ENCODE measurements around the gene ECE1. TPM values are rescaled to one million over a fixed set of nuclear protein-coding genes. Genes with fewer than 3 reads are reported as not detected.

Gene ECE1
- total and polyA plus RNA-seq, 9 of the 15 experiments (the other 6 are each of a cell fraction or from before 2014, with no cell fraction given): 0.56 to 34.8 (median 11.0) TPM

- TF ChIP-seq ADNP (tag; IDR thresholded peaks at IDR 0.05): 0 out of 2 replicates have a peak, but pooled peaks have one; percentile 34
- no peak for TF ChIP-seq ZNF224 (CRISPR knock-in tag; IDR thresholded peaks at IDR 0.05)
- no peak for TF ChIP-seq RFX1 (IDR thresholded peaks at IDR 0.05)
- TF ChIP-seq TFE3 (CRISPR knock-in tag; IDR thresholded peaks at IDR 0.05): no peak
- no peak for TF ChIP-seq WHSC1 (IDR thresholded peaks at IDR 0.05; ENCODE audit: low read length)
- no peak for TF ChIP-seq STAT5A (IDR thresholded peaks at IDR 0.05; ENCODE audit: borderline replicate concordance, low read length)
- TF ChIP-seq, protein P1, sequence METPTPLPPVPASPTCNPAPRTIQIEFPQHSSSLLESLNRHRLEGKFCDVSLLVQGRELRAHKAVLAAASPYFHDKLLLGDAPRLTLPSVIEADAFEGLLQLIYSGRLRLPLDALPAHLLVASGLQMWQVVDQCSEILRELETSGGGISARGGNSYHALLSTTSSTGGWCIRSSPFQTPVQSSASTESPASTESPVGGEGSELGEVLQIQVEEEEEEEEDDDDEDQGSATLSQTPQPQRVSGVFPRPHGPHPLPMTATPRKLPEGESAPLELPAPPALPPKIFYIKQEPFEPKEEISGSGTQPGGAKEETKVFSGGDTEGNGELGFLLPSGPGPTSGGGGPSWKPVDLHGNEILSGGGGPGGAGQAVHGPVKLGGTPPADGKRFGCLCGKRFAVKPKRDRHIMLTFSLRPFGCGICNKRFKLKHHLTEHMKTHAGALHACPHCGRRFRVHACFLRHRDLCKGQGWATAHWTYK (CRISPR knock-in tag; IDR thresholded peaks at IDR 0.05): no peak
- TF ChIP-seq ZNF184 (CRISPR knock-in tag; IDR thresholded peaks at IDR 0.05): no peak
- TF ChIP-seq U2AF2 (optimal IDR thresholded peaks at IDR 0.05; ENCODE audit: low read depth, low read length): no peak
- TF ChIP-seq SRSF7 (optimal IDR thresholded peaks at IDR 0.05; ENCODE audit: low read depth, low read length): no peak
- peak; percentile 82 for TF ChIP-seq BCOR (IDR thresholded peaks at IDR 0.05)
- TF ChIP-seq BMI1 (IDR thresholded peaks at IDR 0.05; ENCODE audit: low read length): no peak
- no peak for TF ChIP-seq SRSF1 (IDR thresholded peaks at IDR 0.05; ENCODE audit: low read depth, low read length)
- TF ChIP-seq ZNF589 (CRISPR knock-in tag; IDR thresholded peaks at IDR 0.05; ENCODE audit: low read depth): no peak
- TF ChIP-seq RFX5 (IDR thresholded peaks at IDR 0.05; ENCODE audit: low read depth, low read length): no peak
- peak; percentile 66 for TF ChIP-seq ZFP36 (IDR thresholded peaks at IDR 0.05; ENCODE audit: low read depth, low read length, partially characterized antibody)
- TF ChIP-seq DMBX1 (CRISPR knock-in tag; IDR thresholded peaks at IDR 0.05; ENCODE audit: borderline replicate concordance): no peak
- TF ChIP-seq HDAC8 (tag; IDR thresholded peaks at IDR 0.05): no peak
- no peak for TF ChIP-seq MAFG (tag; conservative IDR thresholded peaks at IDR 0.05)
- TF ChIP-seq, protein P2, sequence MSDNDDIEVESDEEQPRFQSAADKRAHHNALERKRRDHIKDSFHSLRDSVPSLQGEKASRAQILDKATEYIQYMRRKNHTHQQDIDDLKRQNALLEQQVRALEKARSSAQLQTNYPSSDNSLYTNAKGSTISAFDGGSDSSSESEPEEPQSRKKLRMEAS (CRISPR knock-in tag; IDR thresholded peaks at IDR 0.05): peak; percentile 16; the same call in 1 of the 2 replicates
- no peak for TF ChIP-seq MAFF (IDR thresholded peaks at IDR 0.05; ENCODE audit: low read length)
- TF ChIP-seq OTX1 (CRISPR knock-in tag; IDR thresholded peaks at IDR 0.05): no peak
- no peak for TF ChIP-seq NONO (IDR thresholded peaks at IDR 0.05; ENCODE audit: low read depth in 2 of 2, low read length in 1 of 2)
- TF ChIP-seq JUNB (CRISPR knock-in tag; conservative IDR thresholded peaks at IDR 0.05): no peak
- TF ChIP-seq IRF9 (tag; IDR thresholded peaks at IDR 0.05): no peak
Observed at GRCh38 chr1:21257431-21258135, 32.7 kb downstream of the ECE1 start (continued).
